GM19043 (cell line): Measurements from ENCODE around the gene RAD51B.

ENCODE experiments used
- ATAC-seq: cut with Tn5 transposase; IDR thresholded peaks from one replicate; pipeline ENCODE4 v1.9.1; 2021; ENCODE audit warnings: low read depth; ENCODE audit not compliant: unreplicated experiment

The RAD51B gene

DNA sequence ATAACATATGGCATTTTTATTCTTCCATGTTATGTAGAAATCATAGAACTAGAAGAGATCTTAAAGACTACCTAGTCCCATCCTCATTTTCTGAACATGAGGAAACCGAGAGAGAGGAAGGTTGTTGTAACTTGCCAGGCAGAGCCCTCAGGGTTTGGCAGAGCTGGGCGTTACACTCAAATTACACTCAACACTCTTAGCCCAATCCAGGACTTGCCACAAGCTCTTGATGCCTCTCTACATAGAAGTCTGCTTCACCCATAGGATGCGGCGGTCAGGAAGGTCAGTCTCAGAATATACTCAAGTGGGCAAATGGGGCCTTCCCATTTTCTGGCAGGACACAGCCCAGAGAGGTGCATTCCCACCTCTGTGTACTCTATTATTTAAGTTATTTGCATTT is 765.2 kb downstream of the RAD51B start:
- no peak for ATAC-seq

GRCh38 chr14:68585690-68586089 is 766.1 kb downstream of the RAD51B start:
- no peak for ATAC-seq

GRCh38 chr14:68586896-68587751 is 767.5 kb downstream of the RAD51B start:
- no peak for ATAC-seq

DNA sequence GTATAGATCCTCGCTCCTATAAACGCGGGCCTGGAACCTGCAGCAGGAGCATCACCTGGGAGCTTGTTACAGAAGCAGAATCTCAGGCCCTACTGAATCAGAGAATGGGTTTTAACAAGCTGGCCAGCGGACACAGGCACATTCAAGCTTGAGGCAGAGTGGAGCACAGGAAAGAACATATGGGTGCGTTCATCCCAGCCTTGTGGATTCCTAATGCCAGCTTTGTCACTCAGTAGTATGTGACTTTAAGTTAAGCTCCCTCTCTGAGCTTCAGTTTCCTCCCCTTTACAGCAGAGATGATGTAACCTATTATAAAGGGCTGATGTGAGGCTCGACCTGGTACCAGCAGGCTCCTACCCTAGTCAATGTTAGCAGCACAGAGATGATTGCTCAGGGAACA is 768.4 kb downstream of the RAD51B start:
- no peak for ATAC-seq

- ATAC-seq, result no peak
These were observed 770.0 kb downstream of the RAD51B start for GRCh38 chr14:68589447-68590200.

DNA sequence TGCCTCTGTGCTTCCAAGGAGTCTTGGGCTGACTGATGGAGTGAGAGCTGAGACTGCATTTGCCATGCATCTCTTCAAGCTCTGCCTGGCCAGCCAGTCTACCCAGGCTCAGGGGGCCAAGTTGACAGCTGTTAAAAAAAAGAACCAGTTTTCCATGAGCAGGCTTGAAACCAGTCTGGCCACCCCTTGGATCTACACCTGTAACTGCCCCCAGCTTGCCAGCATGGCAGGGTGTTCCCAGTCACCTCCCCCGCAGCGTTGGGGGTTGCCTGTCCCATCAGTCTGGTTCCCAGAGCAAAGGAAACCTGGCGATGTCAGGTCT is 770.6 kb downstream of the RAD51B start:
- ATAC-seq, result no peak

- no peak for ATAC-seq
These were observed 772.2 kb downstream of the RAD51B start for GRCh38 chr14:68591786-68592185.

GRCh38 chr14:68592948-68593556 is 773.5 kb downstream of the RAD51B start:
- ATAC-seq, result no peak

DNA sequence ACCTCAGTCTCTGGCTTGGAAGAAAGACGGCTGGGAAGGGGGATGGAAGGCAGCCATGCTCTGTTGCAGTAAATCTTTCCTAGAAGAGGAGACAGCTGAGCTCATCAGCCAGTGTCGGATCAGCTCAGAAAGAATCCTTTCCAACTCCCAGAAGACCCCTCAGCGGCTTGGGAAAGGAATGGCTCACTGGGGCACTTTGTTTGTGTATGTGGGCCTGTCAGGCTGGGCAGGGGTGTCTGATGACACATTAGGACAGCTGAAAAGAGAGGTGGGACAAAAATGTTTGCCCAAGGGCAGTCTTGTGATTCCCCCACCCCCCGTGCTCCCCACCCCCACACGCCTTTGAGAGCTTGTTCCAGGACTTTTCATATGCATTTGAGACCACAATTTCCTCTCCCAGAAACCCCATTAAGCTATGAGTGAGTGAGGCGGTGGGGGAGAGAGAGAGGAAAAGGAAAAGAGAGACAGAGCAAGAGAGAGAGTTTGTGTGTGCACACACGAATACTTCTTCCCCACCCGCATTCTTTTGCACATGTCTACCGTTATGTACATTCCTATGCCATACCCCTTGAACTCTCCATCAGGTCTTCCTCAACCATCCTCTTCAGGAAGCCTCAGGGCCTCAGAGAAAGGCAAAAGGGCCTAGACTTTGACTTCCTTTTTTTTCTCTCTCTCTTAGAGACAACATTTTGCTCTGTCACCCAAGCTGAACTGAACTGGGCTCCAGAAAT is 774.4 kb downstream of the RAD51B start:
- no peak for ATAC-seq

GRCh38 chr14:68594737-68595380 is 775.3 kb downstream of the RAD51B start:
- no peak for ATAC-seq

GRCh38 chr14:68596211-68596610 is 776.6 kb downstream of the RAD51B start:
- ATAC-seq, result no peak

DNA sequence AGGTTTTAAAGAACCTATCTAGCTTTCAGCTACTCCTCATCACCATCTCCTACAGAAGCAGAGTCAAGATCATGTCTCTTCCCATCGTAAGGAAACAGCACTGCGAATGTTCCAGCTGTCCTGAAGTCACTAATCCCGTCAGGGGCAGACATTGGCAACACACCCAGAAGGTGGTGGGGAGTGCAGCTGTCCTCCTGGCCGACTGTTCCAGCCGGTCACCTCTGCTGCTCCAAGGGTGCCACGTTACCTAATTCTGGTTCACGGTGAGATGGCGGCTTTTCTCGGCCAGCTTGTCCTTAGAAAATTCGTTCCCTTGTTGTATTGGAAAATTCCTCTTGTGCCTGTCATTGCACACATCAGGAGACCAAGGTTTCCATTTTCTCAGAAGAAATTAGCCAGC is 777.1 kb downstream of the RAD51B start:
- no peak for ATAC-seq

- no peak for ATAC-seq
These were observed 778.5 kb downstream of the RAD51B start for GRCh38 chr14:68598089-68598488.

DNA sequence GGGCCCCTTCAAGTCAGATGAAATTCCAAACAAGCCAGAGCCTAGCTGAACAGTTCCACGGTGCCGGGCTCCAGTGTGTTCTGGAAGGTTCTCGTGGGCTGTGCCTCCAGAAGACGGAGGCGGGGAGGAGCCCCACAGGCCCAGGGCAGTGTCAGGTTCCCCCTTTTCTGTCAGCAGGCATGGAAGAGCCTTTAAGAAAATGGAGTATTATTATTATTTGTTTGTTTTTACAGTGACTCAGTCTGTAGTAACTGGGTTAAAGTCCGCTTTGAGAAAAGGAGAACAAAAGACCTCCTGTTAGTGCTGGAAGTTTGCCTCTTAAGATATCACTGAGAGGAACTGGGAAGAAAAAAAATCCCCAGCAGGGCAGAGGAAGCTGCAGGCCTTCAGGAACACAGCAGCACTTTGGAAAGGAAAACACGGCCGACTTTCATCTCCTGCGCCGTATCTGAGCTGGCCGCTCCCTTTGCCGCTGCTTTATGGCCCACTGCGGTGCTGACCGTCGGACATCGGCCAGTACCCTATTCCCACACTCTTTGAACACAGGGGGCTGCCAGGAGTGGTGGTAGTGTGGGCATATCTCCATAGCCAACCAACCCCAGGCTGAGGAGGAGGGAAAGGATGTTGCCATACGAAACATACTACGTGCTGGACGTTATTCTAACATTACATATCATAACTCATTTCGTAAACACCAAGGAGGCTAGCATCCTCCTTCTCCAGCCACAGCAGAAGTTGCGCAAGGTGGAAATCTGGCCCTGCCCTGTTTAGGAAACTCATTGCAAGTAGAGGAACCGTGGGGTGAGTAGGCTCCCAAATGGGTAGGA is 779.3 kb downstream of the RAD51B start:
- no peak for ATAC-seq

- no peak for ATAC-seq
These were observed 780.5 kb downstream of the RAD51B start for GRCh38 chr14:68599896-68600610.

DNA sequence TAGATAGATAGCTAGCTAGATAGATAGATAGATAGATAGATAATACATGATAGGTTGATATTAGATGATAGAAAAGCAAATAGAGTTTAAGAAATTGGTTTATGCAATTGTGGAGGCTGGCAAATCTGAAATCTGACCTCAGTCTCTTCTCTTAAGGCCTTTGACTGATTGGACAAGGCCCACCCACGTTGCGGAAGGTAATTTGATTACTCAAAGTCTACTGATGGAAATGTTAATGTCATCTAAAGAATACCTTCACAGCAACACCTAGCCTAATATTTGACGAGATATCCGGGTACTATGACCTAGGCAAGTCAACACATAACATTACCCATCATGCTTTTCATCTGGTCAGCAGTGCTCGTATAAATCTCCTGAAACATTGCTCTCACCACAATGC is 782.9 kb downstream of the RAD51B start:
- no peak for ATAC-seq

DNA sequence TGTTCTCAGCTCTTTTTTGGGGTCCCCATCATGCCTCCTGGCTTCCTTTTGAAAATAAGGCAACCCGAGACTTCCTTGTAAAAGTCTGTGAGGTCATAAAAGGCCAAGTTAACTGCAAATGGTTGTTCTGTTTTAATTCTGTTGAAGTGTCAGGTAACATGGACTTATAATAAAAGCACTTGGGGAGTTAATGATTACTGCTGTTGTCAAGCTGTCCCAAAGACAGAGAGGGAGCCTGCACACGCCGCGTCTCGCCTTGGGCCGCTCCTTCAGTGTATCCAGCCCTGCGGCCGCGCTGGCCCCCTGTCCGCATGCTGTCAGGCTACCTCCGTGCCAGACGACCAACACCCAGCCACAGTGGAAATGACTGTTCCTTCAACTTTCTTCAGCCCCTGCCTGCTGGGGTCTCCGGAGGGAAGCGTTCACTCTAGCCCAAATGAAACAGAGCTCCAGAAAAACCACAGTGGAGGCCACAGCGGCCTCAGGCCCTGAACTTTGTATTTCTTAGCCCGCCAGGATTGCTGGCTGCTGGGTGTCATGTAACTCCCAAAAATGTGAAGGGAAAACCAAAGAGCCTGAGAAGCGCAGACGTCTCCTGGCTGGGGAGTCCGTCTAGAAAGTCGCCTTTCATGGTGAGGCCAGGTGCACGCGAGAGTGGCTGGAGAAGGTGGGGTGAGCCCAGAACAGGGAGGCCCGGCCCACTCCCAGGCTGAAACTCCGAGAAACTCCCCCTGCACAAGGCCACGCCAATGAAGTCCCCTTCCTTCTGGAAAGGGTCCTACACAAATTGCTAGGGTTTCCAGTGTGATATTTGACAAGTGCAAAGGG is 784.2 kb downstream of the RAD51B start:
- ATAC-seq, result no peak

DNA sequence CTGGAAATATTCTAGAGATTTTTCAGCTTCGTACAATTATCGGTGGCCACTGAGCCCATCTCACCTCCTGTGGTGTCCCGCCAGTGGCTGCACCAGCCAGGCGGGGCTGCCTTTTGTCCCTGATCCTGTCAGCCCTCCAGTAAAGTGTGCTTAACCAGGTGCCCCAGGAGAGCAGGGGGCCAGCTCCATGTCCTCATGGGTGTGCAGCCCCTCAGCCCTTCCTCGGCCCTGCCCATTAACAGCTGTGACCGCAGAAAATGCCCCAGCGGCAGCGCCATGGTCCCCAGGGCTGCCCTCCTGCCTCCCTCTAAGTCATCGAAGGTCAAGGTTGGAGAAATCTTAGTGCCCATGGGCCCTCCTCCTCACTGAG is 784.8 kb downstream of the RAD51B start:
- ATAC-seq, result no peak
